NCI-H526 treated with DMSO at 0.1 percent for 48 hours (cell line): ENCODE data around the gene BANP.
"Not testable (repeated sequence)": the region's sequence is repeated elsewhere in the genome, so short reads cannot be mapped to it uniquely, and the experiment has no call there.

Experiments used
- DNase-seq: peaks from one replicate; lab custom pipeline; 2025; lab: John Stamatoyannopoulos, UW

BANP gene

GRCh38 chr16:88016386-88016785 is 65.2 kb downstream of the BANP start:
- DNase-seq = not testable (repeated sequence)

DNA sequence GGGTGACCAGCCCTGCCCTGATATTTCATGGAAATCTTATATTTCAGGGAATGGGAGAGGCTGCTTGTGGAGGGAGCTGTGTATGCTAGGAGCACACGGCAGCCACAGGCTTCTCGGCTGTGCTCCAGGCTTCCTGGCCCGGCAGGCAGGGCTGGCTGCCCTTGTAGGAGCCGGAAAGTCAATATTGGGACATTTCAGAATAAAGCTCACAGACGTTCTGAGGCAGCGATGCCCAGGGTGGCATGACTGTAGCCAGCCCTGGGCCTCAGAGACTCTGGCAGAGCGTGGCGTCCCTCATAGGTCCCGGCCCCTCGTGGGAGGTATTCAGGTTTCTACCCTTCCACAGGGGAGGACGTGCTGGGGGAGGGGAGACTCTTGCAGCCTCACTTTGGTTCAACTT is 65.7 kb downstream of the BANP start:
- DNase-seq = no peak

DNA sequence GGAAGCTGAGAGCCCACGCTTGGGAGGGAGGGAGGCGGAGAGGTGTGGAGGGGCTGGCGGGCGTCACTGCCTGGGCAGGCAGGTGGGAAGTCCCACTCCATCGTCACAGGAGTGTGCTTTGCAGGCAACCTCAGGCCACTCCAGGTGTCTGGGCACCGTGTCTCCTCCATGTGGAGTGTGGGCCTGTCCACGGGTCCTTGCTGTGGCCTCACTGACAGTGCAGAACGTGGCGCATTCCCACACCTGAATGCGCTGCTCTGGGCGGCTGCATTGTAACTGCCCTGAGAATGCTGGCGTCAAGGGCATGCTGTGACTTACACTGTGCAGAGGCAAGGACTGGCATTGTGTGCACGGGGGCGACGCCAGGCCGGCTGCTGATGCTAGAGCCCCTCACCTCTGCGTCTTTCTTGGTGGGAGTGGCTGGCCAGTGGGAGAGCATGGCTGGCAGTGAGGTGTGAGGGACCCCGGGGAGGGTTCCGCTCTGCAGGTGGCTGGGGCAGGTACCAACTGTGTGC is 66.4 kb downstream of the BANP start:
- no peak for DNase-seq

DNA sequence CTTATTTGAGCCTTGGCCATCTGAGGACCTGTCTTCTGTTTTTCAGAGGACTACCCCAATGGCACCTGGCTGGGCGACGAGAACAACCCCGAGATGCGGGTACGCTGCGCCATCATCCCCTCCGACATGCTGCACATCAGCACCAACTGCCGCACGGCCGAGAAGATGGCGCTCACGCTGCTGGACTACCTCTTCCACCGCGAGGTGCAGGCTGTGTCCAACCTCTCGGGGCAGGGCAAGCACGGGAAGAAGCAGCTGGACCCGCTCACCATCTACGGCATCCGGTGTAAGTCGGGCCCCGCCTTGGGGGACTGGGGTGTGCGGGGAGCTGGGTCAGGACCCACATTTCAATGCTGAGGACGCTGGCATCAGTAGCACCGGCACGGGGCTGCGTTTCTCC is 67.1 kb downstream of the BANP start:
- DNase-seq = not testable (repeated sequence)

DNA sequence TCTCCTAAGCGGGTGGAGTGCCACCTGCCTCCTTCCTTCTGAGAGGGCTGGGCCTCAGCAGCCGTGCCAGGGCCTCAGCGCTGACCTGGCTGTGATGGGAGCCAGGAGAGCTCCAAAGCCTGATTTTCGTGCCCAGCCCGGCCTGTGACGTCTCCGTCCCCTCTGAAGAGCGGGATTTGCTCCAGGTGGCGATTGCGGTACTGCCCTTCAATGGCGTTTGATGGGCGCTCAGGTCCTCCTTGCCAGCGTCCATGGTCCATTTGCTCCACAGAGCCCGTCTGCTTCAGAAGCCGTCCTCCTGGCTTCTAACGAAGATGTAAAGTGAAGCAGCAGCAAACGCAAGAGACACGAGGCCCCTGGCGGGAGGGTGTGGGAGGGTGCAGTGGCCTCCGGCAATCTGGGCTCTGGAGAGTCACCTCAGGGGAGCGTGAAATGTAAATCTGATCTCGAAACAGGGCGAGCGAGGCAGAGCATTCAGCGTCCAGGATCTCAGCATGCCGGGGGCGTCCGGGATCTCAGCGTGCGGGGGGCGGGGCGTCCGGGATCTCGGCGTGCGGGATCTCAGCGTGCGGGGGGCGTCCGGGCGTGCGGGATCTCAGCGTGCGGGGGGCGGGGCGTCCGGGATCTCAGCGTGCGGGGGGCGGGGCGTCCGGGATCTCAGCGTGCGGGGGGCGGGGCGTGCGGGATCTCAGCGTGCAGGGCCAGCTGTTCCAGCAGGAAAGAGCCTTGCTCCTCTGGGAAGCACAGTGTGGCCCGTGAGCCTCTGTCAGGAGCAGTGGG is 68.0 kb downstream of the BANP start:
- DNase-seq = not testable (repeated sequence)

- no peak for DNase-seq
Observed at GRCh38 chr16:88019821-88020515, 68.7 kb downstream of the BANP start.

- no peak for DNase-seq
Observed at GRCh38 chr16:88020516-88020885, 69.3 kb downstream of the BANP start.

GRCh38 chr16:88021041-88021970 is 70.1 kb downstream of the BANP start:
- DNase-seq = not testable (repeated sequence)

DNA sequence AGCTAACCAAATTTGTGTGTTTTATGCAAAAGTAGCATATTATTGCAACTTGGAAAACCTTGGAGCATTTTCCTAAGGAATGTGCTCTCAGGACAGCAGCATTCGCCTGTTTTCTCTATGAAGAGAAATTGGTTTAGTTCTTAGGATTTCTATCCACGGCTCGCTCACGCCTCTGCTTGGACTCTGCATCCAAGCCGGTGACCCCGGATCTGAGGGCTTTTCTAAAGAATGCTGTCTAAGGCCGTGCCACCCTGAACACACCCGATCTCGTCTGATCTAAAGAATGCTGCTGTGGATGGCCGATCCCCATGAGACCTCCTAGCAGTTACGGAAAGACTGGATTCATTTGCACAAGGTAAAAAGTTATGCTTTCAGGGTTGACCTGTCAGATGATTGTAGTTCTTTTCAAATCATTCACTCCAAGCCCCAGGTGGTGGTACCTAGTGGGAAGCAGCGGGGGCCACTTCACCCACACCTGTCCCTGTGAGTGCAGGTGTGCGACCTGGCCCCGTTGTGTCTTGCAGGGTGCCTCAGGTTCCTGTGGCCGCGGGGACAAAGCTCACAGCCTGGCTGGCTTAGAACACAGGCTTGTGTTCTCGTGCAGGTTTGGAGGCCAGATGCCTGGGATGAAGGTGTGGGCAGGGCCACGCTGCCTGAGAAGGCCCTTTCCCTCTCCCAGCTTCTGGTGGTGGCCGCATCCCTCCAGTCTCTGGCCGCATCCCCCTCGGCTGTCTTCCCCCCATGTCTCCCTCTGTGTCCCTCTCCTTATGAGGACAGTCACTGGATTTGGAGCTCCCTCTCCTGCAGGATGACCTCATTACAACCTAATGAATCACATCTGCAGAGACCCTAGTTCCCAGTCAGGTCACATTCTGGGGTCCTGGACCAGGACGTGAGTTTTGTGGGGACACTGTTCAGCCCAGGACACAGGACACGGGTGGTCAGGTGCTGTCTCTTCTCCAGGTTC is 71.1 kb downstream of the BANP start:
- no peak for DNase-seq

DNA sequence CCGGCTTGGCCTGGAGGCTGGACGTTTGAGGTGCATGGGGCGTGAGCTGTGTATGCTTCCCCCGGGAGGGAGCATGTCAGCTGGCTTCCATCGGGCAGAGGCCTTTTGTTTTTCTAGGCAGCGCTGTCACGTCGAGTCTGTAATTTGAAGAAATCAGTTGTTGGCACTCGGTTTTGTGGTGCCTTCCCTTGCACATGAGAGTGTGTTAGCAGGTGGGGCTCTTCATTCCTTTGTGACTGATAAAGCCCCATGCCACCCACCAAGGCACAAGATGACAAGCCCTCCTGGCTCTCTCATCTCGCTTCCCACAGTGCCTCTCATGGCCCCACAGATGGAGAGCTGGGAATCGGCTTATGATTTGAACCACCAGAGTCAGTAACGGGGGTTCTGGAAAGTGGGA is 72.1 kb downstream of the BANP start:
- no peak for DNase-seq

DNA sequence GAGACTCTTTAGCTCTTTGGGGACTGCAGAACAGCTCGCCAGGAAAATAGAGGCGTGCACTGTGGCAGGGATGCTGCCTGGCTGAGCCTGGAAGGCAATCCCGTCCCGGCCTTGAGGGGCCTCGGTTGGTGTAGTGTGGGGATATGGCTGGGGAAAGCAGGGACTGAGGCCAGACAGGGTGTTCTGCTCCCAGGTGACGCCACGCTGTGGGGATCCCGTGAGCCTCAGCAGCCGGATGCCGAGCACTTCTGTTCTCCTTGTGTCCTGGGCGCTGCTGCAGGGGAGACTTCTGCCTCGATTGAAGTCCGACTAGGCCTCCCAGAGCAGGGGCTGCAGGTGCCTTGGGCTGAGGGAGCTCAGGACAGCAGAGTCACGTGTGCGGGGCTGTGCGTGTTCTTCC is 72.6 kb downstream of the BANP start:
- DNase-seq = no peak

- not testable (repeated sequence) for DNase-seq
Observed at GRCh38 chr16:88024491-88025085, 73.4 kb downstream of the BANP start.

DNA sequence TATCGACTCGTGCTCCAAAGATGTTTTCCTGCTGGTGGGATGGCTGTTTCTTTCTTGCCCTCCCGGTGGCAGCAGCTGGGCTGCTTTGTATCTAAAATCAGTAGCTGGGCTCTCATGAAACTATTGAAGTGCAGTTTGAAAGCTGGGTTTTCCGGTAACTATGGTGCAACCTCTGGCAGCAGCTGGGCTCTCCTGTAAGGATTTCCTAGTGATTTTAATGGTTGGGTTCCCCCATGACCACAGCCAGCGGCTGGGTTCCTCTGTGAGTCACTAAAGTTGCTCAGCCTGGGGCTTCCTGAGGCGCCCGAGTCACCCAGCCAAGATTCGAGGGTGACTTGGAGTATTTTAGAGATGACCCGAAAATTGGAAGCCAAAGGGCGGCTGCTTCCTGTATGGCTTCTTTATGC is 73.9 kb downstream of the BANP start:
- not testable (repeated sequence) for DNase-seq

- DNase-seq = not testable (repeated sequence)
Observed at GRCh38 chr16:88025828-88026555, 74.8 kb downstream of the BANP start.

DNA sequence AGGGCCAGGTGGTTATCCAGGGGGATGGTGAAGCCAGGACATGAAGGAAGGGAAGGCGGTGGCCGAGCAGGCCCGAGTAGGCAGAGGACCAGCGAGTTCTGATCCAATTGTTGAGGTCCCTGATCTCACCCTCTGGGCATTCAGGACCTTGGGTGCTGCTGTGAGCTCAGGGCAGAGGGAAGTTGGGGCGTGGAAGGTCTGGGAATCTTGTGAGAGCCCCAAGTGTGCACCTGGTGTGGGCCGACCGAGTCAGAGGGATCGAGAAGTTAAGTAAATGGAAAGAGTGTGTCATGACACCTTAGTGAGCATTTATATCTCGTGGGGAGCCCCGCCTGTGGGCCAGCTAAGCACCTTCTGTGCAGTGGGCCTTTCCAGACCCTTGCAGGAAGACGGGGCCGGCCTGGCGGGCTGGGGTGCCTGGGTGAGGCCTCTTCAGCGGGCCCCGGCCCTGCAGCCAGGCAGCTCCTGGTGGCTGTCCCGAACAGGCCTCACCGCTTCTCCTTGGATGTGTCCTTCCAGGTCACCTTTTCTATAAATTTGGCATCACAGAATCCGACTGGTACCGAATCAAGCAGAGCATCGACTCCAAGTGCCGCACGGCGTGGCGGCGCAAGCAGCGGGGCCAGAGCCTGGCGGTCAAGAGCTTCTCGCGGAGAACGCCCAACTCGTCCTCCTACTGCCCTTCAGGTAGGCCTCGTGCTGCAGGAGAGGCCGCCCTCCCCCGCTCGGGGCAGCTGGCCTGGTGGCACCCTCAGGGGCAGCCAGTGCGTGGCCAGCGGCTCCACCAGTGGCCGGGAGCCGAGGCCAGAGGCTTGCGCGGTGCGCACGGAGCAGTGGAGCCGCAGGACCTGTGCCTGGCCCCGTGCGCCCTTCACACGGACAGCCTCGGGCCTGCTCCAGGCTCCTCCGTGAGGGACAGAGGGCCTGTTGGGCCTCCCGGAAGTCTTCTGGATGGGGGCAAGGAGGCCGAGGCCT is 76.0 kb downstream of the BANP start:
- no peak for DNase-seq

- DNase-seq = not testable (repeated sequence)
Observed at GRCh38 chr16:88028177-88028930, 77.1 kb downstream of the BANP start.

- no peak for DNase-seq
Observed at GRCh38 chr16:88030498-88030897, 79.3 kb downstream of the BANP start.

DNA sequence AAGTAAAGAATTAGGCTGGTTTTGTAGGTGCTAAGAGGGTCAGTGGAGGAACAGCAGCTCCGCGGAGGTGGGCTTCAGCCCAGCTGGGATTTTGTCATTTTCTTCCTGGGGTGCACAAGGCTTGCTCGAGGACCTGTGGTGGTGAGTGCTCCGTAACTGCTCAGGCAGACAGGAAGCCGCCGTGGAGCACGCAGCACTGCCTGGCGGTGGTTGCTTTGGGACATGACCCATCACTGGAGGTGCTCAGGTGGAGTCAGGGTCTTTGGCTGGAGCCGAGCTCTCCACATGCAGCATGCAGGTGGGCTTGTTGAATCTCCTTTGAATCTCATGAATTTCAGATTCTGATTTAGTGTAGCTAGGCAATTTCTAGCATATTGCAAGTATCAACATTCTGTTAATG is 79.7 kb downstream of the BANP start:
- DNase-seq = not testable (repeated sequence)
